ENCODE measurements around the gene DDR2. TPM values are rescaled to one million over a fixed set of nuclear protein-coding genes. Genes with fewer than 3 reads are reported as not detected.
"Not testable (repeated sequence)": the region's sequence is repeated elsewhere in the genome, so short reads cannot be mapped to it uniquely, and the experiment has no call there.

The DDR2 gene
- total and polyA plus RNA-seq, 2 of the 4 experiments (the other 2 are of a cell fraction) = 66.1 to 245 TPM

DNA sequence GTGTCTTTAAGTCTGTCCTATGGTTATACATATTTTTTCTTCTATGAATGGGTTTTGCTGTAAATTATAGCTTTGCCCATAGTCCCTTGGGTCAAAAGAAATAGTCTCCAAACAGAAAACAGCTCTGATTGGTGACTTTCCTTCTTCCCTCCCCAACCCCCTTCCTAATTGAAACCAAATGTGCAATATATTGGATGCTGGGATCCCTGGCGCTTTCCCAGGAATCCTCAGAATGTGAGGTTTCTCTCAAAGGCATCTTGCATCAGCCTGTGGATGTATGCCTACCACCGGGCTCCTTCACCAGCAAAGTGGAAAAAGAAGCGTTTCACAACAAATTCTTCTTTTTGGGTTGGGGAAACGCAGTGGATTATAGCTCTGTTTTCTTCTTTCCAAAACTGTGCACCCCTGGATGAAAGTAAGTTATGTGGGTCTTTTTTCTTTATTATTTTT is at the start of gene DDR2 (continued):
- no peak for TF ChIP-seq RAD21 (IDR thresholded peaks at IDR 0.05; ENCODE audit: low read length)

DNA sequence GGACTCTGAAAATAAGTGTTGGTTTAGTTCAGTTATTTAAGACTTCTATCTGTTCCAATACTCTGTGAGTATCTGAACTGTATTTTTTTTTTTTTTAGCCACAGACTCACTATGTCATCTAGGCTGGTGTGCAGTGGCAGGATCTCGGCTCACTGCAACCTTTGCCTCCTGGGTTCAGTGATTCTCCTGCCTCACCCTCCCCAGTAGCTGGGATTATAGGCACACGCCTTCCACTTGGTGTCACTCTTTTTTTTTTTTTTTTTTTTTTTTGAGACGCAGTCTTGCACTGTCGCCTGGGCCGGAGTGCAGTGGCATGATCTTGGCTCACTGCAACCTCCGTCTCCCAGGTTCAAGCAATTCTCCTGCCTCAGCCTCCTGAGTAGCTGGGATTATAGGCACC is 49.4 kb upstream of the DDR2 start:
- H2BK120ac ChIP-seq (ENCODE audit: low read depth, low read length); H2BK5ac ChIP-seq (ENCODE audit: low read depth, low read length, poor library complexity, severe bottlenecking); intact Hi-C loops (cut with micrococcal nuclease); POLR2A ChIA-PET (ENCODE audit: unreplicated experiment); H2AFZ ChIP-seq (replicated peaks; ENCODE audit: low read length, poor library complexity); H3K9me3 ChIP-seq (ENCODE audit: control insufficient read depth, insufficient read depth, low read length); H2BK20ac ChIP-seq (ENCODE audit: low read depth, low read length); BruUV-seq (replicated peaks); H2AK5ac ChIP-seq (ENCODE audit: low read depth, low read length); H3K4ac ChIP-seq (ENCODE audit: low read depth, low read length); dilution Hi-C loops (cut with HindIII; ENCODE audit: low sequenced_read_pairs, unreplicated experiment); H3K4me1 ChIP-seq (ENCODE audit: control insufficient read depth, insufficient read depth, low read length); H3K9me1 ChIP-seq (ENCODE audit: insufficient read depth, low read length); H3K4me3 ChIP-seq (ENCODE audit: insufficient read depth, low read depth, low read length); H3K56ac ChIP-seq (ENCODE audit: extremely low read depth, insufficient read depth, low read length); H3K9ac ChIP-seq (ENCODE audit: low read depth, low read length); H2BK15ac ChIP-seq (ENCODE audit: low read depth, low read length); H4K5ac ChIP-seq (ENCODE audit: low read depth, low read length); H4K8ac ChIP-seq (ENCODE audit: low read depth in 2 of 2, low read length in 2 of 2); DNase-seq; H3K27ac ChIP-seq (ENCODE audit: insufficient read depth, low read length); H3K18ac ChIP-seq (ENCODE audit: low read depth, low read length); H2AK9ac ChIP-seq (replicated peaks; ENCODE audit: low read depth, low read length, poor library complexity); H3K4me2 ChIP-seq (ENCODE audit: low read depth, low read length); H3K23ac ChIP-seq (ENCODE audit: low read depth, low read length); in situ Hi-C loops (cut with MboI; ENCODE audit: low sequenced_read_pairs); H3K14ac ChIP-seq (replicated peaks; ENCODE audit: low read depth, low read length); H4K91ac ChIP-seq (ENCODE audit: insufficient read depth, low read depth, low read length); H3K27me3 ChIP-seq (ENCODE audit: control insufficient read depth, insufficient read depth, low read length); H4K20me1 ChIP-seq (ENCODE audit: insufficient read depth, low read length); ATAC-seq (ENCODE audit: low read depth): not testable (repeated sequence)
- no CpG with 5 or more reads among the region's 6 CpGs for whole genome bisulfite sequencing, 2 experiments (ENCODE audit: extremely low coverage in 2 of 2, insufficient read length in 1 of 2)
- peaks cover 32 to 44% of the 10 kb centered on the region in 2 experiments for H3K79me1 ChIP-seq (ENCODE audit: low read depth in 1 of 2, low read length in 2 of 2)
- peaks cover 26% of the 10 kb centered on the region for H3K36me3 ChIP-seq (ENCODE audit: control insufficient read depth, insufficient read depth, low read length)
- CTCF ChIA-PET = interaction anchor here (2.2 kb wide), 1 partner anchor 11 kb away, joined by 5 read pairs; no protein-coding TSS in a partner anchor

Data from IMR-90 (cell line).